Skin of body (tissue), 2 donors: ENCODE data around the gene ELMO3. TPM values are rescaled to one million over a fixed set of nuclear protein-coding genes. Genes with fewer than 3 reads are reported as not detected.

Experiments
- DNase-seq: peaks from one replicate; lab custom pipeline; 2025; lab: John Stamatoyannopoulos, UW
- total RNA-seq: library from RNA; depleted of rRNA; stranded (reverse); fragments of >200 nt; gene quantifications from one replicate; pipeline ENCODE4 v1.2.3, GENCODE V29; 2014

ELMO3 gene
- total RNA-seq, 1 donor from 2014 or later, result 4.0 TPM

DNA sequence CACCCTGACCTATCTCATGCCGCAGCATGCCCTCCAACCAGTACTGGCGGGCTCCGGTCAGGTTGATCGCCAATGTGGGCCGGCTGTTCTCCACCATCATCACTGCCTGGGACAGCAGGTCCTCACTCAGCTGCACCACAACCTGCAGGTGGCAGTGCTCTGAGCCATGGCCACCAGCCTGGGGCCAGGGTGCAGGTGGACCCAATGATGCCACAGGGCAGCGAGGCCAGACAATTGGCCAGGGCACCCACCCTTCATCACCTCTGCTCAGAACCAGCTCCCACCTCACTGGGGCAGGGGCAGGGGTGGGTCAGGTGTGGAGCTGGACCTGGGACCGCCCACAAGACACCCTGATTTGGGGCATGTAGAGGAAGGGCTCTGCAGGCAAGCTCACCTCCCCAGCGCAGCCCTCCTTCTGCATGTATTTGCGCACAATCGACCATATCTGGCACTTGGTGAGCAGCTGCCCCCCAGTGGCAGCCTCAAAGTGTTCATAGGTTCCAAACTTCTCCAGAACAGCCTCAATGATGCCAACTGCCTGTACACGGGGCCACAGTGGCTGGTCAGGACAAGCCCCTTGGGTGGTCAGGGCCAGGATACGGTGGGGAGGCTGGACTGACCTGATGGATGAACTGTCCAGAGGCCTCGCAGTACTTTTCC is 19.4 kb upstream of the ELMO3 start:
- DNase-seq, result no peak

DNA sequence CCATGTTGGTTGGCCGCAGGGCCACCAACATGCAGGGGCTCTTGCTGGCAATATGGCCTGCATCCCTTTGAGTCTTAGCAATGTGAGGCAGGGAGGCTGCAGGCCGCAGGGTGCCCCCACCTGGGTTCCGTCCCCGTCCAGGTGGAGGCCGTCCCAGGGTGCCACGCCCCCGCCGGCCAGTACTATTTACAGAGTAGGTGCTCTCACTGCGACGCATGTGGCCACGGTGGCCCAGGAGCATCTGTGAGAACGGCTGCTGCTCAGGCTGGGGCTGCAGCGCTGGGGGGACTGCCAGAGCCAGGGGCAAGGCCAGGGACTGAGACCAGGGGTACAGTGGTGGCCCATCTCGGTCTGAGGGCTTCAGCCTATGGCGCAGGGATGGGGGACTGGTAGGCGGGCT is 18.8 kb upstream of the ELMO3 start:
- DNase-seq, result no peak

DNA sequence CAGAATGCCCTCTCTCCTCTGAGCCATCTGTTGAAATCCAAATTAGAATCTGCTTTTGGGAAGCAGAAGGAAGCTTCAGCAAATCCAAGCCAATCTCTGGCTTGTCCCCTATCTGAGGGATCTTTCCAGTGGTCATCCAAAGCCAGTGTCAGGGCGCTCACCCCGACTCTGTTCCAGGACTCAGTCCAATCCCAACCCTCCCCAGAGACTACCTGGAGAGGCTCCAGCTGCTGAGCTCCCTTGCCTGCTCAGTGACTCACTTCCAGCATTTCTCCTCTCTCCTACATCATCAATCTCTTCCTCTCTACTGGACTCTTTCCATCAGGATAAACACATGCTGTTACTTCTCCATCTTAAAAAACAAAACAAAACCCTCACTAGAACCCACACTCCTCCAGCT is 17.6 kb upstream of the ELMO3 start:
- DNase-seq, result no peak

DNA sequence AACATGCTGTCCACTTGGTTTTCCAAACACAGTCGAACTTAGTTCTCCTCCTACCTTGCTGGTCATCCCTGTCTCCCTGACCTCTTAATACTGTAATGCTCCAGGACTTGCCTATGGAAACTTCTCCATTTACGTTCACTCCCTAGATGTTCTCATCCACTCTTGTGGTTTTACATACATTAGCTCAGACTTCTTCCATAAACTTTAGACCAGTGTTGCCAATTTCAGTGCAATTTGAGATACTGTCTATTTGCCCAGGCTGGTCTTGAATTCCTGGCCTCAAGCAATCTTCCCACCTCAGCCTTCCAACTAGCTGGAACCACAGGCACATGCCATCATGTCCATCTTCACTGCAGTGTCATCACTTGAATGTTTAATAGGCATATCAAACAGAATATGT is 16.6 kb upstream of the ELMO3 start:
- no peak for DNase-seq

DNA sequence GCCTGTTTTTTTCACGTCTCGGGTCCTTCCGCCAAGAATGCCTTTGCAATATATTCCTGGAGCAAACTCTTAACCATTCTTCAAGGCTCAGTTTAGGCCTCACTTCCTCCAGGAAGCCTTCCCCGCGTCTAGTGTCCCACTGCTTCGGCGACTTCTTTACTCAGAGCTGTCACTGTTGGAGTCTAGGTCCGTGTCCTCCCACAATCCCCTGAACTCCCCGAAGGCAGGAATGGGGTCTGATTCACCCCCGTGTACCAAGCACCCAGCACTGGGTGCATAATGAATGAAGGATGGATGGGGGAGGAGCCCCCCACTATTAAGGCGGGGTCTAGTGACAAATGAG is 15.7 kb upstream of the ELMO3 start:
- DNase-seq, result no peak

DNA sequence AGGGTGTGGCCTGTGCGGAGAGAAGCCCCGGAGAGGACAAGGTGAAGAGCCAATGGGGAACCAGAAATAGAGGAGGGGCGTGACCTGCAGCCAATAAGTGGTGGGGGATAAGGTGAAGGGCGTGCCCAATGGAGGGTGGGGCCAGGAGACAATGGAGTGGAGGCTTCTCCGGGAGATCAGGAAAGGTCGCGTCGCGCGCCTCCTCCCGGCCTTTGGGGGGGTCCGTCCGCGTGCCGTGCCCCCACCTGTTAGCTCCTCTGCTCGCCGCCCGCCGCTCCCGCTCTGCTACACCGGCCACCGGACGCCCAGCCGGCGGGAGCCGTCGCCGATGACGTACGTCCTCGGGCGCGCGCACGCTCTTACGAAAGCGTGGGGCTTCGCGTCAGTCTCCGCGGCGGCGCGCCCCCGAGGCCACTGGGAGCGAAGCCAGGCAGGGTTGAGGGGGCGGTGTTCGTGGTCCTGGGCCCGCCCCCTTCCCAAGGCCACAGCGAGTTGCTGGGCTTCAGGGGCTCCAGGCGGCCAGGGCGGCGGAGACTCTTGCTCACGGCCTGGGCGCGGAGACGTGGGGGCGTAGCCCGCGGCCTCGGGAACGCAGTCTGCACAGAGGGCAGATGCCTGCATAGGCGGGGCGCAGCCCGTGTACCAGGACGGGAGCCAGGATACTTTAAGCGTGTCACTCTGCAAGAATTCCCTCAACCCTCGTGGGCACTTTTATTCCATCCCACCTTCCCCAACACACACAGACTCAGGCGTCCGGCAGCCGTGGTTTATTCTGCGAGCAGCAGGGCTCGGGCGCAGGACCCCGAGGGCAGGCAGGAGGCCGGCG is 15.1 kb upstream of the ELMO3 start, which contains the start of gene MATCAP1:
Gene MATCAP1 (minus strand): TSS at position 337 of the 826 bp plus-strand sequence. CDS start 3,353 bp downstream, outside the sequence.
- peak; percentile 96 for DNase-seq

DNA sequence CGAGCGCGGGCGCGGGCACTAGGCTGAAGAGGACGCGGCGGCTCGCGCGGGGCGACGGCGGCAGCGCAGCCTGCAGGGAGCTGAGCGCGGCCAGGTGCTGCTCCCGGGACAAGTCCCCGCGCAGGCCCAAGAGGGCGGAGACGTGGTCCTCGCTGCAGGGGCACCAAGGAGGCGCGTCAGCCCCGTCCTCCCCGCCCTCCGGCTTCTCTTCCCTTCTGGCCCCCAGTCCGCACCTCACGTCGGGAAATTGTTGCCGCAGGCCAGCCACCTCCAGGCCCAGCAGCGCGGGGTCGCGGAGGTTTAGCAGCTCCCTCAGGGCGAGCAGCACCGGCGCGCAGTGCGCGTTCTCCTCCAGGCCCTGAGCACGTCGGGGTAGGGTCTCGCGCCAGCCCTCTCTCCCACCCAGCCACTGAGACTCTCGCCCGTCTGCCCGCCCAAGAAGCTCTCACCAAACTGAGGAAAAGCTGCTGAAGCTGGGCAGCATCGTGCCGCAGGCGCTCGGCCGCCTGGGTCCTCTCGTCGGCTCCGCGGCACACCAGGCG is 14.4 kb upstream of the ELMO3 start:
- no peak for DNase-seq

DNA sequence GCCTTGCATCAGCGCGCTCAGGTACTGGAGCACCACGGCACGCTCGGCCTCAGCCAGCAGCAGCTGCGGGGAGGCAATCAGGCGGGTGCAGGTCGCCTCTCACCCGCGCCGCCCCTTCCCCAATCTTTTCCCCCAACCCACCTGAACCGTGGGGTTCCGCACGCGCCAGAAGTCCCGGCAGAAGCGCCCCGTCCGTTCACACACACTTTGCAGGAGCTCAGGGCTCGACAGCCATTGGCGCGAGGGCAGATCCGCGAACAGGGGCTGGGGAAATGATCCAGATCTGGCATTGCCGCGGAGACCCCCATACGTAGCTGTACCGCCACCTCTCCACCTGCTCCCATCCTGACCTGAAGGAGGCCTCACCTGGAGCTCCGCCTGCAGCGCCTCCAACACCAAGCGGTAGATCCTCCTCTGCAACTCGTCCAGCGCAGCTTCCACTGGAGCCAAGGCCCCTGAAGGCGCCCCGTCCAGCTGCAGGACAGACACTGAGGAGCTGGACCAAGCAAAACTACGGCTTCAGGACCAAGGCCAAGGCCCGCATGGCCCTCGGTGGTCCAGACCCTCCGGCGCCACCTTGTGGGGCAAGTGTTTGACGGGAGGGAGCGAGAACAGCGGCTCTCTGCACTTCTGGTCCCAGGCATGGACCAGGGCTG is 13.8 kb upstream of the ELMO3 start:
- peak; percentile 75 for DNase-seq

DNA sequence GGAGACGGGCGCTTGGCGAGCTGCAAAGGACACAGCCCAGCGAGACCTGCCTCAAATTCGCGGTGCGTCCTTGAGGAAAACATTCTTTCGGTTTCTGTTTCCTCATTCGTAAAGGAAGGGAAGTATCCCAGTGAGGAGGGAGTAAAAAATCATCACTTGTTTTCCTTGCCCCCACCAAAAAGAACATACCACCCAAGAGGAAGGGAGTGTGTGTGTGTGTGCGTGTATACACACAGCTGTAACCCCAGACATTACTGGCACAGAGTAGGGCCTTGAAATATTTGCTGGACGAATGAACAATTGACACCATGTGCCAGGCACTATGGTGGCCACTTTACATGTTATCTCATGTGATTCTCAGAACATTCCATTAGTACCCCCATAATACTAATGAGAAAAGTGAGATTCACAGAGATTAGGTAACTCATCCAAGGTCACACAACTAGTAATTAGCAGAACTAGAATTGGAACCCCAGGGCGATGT is 13.2 kb upstream of the ELMO3 start:
- no peak for DNase-seq

DNA sequence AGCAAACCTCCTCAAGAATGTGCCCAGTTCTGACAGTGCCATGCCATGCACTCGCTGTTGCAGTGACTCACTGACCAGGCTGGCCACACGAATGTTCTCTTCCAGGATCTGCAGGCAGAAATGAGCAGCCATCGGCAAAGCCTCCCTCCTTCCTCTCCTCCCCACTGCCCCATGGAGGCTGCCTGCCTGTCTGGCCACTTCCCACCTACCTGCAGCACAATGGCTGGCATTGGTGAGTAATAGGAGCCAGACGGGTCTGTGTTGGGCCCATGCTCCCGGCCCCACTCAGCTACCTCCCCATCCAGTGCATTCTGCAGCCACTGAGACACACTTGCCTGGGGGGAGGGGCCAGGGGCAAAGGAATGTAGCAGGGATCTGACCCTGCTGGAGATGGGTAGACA is 12.4 kb upstream of the ELMO3 start:
- no peak for DNase-seq

DNA sequence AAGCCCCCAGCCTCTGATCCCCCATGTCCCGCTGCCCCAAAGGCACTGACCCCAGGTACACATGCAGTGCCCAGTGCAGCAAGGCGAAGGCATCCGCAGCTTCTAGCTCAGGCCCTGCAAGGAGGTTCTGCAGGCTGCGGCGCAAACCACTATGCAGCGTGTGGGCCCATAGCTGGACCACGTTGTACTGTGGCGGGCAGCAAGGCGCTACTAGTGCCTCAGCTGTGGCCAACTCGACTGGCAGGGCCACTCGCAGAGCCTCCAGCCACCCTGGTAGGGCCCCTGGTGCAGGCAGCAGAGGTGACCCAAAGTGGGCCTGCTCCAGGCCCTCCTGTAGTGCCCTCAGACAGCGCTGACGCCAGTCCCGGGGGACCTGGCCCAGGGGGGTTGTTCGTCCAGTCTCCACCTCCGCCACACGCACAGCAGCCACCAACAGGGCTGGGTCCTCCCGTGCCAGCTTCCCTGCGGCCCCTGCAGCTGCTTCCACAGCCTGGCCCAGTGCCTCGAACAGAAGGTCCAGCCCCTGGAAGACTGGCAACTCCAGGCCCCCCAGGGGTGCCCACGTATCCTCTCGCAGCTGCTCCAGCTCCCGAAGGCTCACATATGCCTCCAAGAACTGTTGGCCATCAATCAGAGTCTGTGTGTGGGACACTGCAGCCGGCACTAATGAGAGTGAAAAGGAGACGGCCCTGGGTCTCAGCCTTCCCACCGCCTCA is 11.6 kb upstream of the ELMO3 start:
- no peak for DNase-seq

DNA sequence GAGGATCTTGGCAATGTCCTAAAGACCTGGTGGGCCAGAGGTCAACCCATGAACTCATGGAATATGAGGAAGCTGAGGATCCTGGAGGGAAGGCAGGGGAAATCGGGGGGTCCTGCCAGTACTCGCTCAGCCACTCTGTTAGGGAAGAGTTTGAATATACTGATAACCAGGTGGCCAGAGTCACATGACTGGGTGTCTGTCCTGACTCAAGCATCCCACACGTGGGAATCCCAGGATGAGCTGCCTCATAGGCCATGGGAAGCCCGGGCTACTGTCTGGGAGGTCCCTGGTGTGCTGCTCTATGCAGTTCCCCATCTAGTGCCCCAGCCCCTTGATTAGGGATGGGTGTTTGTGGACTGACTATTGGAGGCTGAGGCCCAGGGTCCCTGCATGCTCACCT is 10.6 kb upstream of the ELMO3 start:
- no peak for DNase-seq

DNA sequence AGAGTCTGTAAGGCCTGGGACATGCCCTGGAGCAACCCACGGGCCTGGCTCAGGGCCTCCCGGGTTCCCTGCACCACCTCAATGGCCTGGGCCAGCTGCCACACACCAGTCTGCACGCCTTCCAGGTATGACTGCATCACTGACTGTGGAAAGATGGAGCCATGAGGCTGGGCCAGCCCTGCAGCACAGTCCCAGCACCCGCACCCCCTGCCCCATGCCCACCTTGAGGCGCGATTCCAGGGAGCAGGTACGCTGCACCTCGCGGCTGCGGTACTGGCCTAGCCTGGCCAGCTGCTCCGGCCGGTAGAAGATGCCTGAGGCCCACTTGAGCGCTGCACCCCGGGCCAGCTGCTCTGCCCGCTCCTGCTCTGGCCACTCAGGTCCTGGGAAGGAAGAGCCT is 10.1 kb upstream of the ELMO3 start:
- no peak for DNase-seq

DNA sequence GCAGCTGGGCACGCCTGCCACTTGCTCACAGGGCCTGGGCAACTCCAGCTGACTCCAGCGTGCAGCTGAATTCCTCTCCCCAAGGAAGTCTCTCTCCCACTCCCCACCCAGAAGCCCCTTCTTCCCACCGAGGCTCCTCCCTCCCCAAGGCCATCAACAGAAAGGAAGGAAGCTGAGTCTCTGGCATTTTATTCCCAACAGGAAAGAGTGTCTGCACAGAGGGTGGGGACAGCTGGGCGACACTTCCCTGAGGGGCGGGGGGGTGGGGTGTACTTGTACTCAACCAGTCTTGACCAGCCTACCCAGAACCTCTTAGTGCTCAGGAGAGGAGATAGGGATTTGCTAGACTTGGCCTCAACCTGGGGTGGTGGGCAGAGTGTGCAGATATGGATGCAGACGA is 8.9 kb upstream of the ELMO3 start, which contains the start of gene EXOC3L1:
Gene EXOC3L1 (minus strand): TSS at position 96 of the 400 bp plus-strand sequence. CDS start 460 bp downstream, outside the sequence.
- no peak for DNase-seq

DNA sequence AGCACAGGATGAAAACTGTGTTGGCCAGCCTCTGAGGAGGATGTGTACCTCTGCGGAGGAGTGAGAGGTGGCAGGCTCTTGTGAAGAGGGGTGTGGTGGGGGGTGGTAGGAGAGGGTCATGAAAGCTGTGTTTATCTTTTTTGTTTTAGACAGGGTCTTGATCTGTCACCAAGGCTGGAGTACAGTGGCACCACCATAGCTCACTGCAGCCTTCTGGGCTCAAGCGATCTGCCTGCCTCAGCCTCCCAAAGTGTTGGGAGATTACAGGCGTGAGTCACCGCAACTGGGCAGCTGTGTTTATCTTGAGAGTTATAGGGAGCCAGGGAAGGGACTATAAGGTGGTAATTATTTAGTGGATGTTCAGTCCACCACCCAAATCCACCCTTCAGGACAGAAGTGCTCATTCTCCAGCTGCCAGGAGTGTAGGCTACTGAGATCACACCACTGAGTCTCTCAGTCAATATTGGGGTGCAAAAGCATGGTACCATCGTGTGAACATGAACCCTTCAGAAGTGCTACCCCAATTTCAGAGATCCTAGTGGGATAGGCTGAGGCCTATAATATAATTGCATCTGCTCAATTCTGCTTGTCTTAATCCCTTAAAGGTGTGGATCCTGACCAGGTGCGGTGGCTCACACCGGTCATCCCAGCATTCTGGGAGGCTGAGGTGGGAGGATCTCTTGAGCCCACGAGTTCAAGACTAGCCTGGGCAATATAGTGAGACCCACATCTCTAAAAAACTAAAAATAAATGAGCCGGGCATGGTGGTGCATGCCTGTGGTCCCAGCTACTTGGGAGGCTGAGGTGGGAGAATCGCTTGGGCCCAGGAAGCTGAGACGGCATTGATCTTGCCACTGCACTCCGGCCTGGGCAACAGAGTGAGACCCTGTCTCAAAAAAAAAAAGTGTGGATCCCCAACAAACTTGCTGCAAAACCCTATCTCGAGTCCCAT is 8.2 kb upstream of the ELMO3 start:
- DNase-seq, result no peak

DNA sequence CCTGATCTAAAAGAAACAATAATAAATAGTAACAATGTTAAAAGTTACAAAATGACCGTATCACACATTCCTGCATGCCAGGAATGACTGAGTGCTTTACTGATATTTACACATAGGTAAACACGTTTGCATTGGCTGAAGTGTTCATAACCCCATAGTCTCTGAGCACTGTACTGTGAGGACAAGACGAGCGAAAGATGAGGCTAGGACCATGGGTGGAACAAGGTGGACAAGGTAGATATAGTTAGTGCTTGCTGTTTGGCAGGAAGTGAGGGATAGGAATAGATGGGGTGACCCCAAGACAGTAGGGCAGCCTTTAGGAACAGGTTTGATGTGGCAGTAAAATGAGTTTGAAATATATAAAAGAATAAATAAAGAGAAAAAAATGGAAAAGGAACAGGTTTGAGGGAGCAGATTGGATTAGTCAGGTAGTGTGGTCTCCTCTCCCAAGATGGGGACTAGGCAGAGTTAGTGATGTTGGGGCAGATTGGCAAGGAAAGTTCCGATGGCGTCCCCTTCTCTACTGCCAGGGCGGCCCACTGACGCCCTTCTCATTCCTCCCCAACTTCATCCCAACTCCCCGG is 7.4 kb upstream of the ELMO3 start:
- DNase-seq, result no peak

DNA sequence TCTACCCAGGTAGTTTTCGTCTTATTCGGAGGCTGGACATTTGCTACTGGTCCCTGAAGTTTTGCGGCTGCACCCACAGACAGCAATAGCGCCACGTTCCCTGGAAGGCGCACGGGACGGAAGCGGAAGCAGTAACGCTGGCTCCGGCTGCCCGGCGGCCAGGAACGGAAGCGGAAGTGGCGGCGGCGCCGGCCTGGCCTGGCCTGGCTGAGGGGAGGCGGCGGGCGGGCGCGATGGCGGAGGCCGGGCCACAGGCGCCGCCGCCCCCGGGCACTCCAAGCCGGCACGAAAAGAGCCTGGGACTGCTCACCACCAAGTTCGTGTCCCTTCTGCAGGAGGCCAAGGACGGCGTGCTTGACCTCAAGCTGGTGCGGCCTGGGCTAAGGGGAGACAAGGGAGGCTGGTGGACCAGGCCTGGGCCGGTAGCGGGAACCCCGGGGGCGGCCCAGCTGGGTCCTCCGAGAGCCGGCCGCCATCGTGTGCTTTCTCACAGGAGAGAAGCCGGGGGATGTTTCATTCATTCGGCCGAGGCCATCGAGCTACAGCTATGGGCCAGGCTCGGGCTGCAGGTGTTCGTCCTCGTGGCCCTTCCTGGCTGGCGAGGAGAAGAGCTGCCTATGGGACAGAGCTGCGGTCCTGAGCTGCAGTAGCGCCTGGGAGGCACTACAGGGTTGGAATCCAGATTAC is 6.8 kb upstream of the ELMO3 start, which contains the start of gene E2F4:
Gene E2F4 (plus strand): TSS at position 161 of the 687 bp plus-strand sequence. CDS start 73 bp downstream, at position 234.
- DNase-seq, result peak; percentile 93

DNA sequence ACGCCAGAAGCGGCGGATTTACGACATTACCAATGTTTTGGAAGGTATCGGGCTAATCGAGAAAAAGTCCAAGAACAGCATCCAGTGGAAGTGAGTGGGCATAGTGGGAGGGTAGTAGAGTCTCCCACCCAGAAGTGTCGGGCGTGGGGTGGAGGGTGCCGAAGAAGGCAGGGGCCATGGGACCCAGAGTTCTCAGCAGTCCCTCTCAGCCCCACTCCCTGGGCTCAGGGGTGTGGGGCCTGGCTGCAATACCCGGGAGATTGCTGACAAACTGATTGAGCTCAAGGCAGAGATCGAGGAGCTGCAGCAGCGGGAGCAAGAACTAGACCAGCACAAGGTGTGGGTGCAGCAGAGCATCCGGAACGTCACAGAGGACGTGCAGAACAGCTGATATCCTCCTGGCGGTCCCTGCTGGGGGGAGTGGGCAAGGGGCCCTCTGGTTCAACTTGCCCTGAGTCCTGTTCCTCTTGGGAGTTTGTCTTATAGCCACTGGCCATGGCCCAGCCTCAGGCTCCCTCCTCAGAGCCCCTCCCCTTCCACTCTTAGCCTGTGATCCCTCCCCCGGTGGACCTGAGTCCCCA is 6.1 kb upstream of the ELMO3 start:
- DNase-seq, result no peak

DNA sequence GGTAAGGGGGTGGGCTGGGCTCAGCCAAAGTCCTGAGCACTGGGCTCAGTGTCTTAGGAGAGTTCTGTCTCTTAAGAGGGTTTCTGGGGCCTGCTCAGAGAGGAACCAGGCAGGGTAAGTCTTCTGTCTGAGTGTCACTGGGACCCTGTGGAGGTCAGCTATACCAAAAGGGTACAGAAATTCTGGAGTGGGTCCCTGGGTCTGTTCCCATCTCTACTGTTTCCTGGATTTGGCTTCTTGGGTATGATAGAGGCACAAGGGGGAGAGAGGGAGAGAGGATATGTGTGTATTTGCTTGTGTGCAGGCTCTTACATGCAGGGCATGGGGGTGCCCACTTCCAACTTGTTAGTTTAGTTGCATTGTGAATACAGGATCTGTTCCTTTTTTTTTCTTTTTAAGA is 5.4 kb upstream of the ELMO3 start:
- no peak for DNase-seq
